ENCODE data around the gene SLC38A2.

The SLC38A2 gene

GRCh38 chr12:46409974-46410373 lies 37.4 kb upstream of the SLC38A2 start:
- H3K4me3 ChIP-seq (ENCODE audit: low read depth, low read length) = no peak overlapping the region
- TF ChIP-seq CTCF (IDR thresholded peaks at IDR 0.05; ENCODE audit: low read depth, low read length) = no peak

- TF ChIP-seq CTCF (IDR thresholded peaks at IDR 0.05; ENCODE audit: low read depth, low read length) = no peak
- no peak overlapping the region for H3K4me3 ChIP-seq (ENCODE audit: low read depth, low read length)
Observed at GRCh38 chr12:46409342-46409741, 36.8 kb upstream of the SLC38A2 start.

- no peak overlapping the region for H3K4me3 ChIP-seq (ENCODE audit: low read depth, low read length)
- TF ChIP-seq CTCF (IDR thresholded peaks at IDR 0.05; ENCODE audit: low read depth, low read length) = no peak
Observed at GRCh38 chr12:46408441-46408840, 35.9 kb upstream of the SLC38A2 start.

GRCh38 chr12:46407361-46407760 lies 34.8 kb upstream of the SLC38A2 start:
- no peak for TF ChIP-seq CTCF (IDR thresholded peaks at IDR 0.05; ENCODE audit: low read depth, low read length)
- H3K4me3 ChIP-seq (ENCODE audit: low read depth, low read length) = no peak overlapping the region

GRCh38 chr12:46406352-46407027 lies 33.9 kb upstream of the SLC38A2 start:
- H3K4me3 ChIP-seq (ENCODE audit: low read depth, low read length) = no peak overlapping the region
- TF ChIP-seq CTCF (IDR thresholded peaks at IDR 0.05; ENCODE audit: low read depth, low read length) = no peak

GRCh38 chr12:46404733-46405132 lies 32.2 kb upstream of the SLC38A2 start:
- no peak for TF ChIP-seq CTCF (IDR thresholded peaks at IDR 0.05; ENCODE audit: low read depth, low read length)
- no peak overlapping the region for H3K4me3 ChIP-seq (ENCODE audit: low read depth, low read length)

GRCh38 chr12:46404225-46404631 lies 31.7 kb upstream of the SLC38A2 start:
- H3K4me3 ChIP-seq (ENCODE audit: low read depth, low read length) = no peak overlapping the region

More at GRCh38 chr12:46404225-46404631, 31.7 kb upstream of the SLC38A2 start:
- TF ChIP-seq CTCF (IDR thresholded peaks at IDR 0.05; ENCODE audit: low read depth, low read length) = no peak
